GM11168 (cell line): ENCODE measurements around the gene SUMO2.
"Not testable (repeated sequence)": the region's sequence is repeated elsewhere in the genome, so short reads cannot be mapped to it uniquely, and the experiment has no call there.

ENCODE experiments used
- in situ Hi-C: fragments of 300-500 bp; cut with MboI; formaldehyde crosslinking; loops from one replicate; pipeline ENCODE4 v1.12.0; 2022; ENCODE audit warnings: low sequenced_read_pairs; ENCODE audit not compliant: unreplicated experiment

The SUMO2 gene

GRCh38 chr17:75151930-75152329 is 30.8 kb downstream of the SUMO2 start:
- in situ Hi-C loops = no loop called here

DNA sequence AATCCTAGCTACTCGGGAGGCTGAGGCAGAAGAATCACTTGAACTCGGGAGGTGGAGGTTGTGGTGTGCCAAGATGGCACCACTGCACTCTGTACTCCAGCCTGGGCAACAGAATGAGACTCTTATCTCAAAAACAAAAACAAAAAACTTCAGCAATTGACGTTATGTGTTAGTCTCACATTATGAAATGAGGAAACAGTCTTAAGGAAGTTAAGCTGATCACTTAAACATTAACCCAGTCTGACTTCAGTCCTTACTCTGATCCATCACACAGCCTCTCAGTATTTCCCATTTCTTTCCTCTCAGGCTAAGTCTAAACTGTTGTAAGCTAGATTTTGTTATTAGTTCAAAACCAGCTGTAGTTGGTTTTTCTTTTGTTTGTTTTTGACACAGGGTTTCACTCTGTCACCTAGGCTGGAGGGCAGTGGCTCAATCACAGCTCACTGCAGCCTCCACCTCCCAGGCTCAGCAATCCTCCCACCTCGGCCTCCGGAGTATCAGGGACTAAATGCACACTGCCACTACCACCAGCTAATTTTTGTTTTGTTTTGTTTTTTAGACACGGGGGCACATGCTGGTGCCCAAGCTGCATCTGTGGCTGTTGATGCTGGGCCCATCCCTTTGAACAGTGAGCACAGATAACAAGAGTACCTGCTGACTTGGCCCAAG is 34.7 kb downstream of the SUMO2 start:
- in situ Hi-C loops = no loop called here

DNA sequence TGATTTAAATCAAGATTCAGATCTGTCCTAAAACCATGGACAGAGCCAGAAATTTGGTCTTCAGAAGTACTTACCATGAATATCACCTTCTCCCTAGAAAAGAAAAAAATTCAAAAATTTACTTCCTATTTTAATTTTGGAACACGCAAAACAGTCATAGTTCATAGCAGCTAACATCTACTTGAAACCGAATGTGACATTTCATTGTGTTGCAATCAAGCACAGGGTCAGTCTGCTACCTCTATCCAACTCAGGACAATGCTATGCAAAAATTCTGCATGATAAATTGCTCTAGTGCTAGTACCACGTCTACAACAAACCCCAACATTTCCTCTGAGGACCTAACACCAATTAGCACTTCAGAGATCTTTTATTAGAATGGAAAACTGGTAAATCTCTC is 36.2 kb downstream of the SUMO2 start:
- in situ Hi-C loops = no loop called here

- in situ Hi-C loops = no loop called here
Measured at GRCh38 chr17:75144816-75145512, 37.8 kb downstream of the SUMO2 start.

DNA sequence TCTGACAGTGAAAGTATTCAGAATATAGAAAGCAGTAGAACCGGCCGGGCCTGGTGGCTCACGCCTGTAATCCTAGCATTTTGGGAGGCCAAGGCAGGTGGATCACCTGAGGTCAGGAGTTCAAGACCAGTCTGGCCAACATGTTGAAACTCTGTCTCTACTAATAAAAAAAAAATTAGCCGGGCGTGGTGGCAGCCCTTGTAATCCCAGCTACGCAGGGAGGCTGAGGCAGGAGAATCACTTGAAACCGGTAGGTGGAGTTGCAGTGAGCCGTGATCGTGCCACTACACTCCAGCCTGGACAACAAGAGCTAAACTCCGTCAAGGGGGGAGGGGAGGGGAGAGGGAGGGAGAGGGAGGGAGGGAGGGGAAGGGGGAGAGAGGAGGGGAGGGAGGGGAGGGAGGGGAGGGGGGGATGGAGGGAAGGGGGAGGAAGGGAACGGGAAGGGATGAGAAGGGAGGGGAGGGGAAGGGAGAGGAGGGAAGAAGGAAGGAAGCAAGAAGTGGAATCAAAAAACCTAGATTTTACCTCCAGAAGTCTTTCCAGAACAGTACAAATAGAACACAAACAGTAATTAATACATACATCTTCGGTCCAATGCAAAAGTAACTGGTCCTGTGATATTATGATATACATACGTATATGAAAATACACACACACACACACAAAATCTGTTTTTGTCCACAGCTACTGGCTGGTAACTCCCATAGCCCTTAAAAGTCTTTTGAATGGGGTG is 40.4 kb downstream of the SUMO2 start:
- in situ Hi-C loops = no loop called here

- in situ Hi-C loops = no loop called here
Measured at GRCh38 chr17:75138519-75138918, 44.2 kb downstream of the SUMO2 start.

DNA sequence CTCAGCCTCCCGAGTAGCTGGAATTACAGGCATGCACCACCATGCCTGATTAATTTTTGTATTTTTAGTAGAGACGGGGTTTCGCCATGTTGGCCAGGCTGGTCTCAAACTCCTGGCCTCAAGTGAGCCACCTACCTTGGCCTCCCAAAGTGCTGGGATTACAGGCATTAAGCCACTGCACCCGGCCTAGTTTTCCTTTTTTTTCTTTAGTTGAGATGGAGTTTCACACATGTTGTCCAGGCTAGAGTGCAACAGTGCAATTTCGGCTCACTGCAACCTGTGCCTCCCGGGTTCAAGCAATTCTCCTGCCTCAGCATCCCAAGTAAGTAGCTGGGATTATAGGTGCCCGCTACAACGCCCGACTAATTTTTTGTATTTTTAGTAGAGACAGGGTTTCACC is 45.0 kb downstream of the SUMO2 start:
- in situ Hi-C loops = not testable (repeated sequence)

- in situ Hi-C loops = no loop called here
Measured at GRCh38 chr17:75135946-75136345, 46.8 kb downstream of the SUMO2 start.

- in situ Hi-C loops = no loop called here
Measured at GRCh38 chr17:75135452-75135851, 47.3 kb downstream of the SUMO2 start.

DNA sequence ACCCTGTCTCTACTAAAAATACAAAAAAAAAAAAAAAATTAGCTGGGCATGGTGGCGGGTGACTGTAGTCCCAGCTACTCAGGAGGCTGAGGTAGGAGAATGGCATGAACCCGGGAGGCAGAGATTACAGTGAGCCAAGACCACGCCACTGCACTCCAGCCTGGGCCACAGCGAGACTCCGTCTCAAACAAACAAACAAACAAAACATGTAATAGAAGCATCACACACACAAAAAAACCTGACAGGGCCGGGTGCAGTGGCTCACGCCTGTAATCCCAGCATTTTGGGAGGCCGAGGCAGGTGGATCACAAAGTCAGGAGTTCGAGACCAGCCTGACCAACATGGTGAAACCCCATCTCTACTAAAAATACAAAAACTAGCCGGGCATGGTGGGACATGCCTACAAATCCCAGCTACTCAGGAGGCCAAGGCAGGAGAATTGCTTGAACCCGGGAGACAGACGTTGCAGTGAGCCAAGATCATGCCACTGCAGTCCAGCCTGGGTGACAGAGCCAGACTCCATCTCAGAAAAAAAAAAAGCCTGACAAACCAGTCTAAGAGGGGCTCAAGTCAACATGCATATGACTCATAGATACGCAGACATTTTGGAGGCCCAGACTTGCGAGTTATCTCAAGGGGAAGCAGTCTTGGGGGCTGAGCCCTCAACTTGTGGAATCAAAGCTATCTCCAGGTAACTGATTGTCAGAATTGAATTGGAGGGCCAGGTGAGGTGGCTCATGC is 49.0 kb downstream of the SUMO2 start:
- in situ Hi-C loops = not testable (repeated sequence)

DNA sequence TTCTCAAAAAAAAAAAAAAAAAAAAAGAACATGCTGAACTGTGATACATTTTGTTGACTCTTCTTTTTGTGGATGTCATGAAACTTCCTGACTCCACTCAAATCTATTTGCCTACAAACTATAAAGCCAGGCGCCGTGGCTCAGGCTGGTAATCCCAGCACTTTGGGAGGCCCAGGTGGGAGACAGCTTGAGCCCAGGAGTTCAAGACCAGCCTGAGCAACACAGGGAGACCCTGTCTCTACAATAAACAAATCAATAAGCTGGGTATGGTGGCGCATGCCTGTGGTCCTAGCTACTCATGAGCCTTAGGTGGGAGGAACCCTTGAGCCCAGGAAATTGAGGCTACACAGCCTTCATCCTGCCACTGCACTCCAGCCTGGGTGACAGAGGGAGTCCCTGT is 49.8 kb downstream of the SUMO2 start:
- in situ Hi-C loops = no loop called here

GRCh38 chr17:75132018-75133000 is 50.5 kb downstream of the SUMO2 start:
- in situ Hi-C loops = not testable (repeated sequence)

DNA sequence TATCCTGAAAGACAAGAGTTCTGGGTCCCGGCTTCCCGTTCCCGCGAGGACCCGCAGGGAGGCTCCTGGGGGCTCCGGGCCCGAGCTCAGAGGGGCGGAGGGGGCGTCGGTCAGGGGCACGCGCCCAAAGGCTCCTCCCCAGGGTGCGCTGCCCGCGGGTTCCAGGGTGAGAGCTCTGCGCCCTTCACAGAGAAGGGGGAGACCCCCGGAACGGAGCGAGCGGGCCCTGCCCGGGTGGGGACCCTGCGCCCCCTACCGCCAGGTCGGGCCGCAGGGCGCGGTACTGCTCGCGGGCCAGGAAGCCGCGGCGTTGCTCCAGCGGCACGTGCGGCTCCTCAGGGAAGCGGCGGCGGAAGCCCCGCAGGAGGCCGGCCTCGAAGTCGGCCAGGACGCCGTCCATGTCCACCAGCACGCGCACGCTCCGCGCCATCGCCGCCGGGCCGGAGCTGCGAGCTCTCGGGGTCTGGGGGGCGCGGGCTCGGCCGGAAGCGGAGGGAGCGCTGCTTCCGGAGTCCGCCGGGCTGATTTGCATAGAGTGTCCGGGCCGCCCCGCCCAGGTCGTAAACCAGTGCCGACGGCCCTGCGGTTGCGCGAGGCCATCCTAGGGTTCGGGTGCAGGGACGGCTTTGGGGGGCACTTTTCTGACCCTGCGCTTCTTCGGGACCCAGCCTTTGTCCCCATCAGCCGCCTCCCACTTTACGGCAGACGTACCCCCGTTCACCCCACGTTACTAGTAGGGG is 51.3 kb downstream of the SUMO2 start, which contains the start of gene NT5C:
Gene NT5C (minus strand): TSS at position 465 of the 740 bp plus-strand sequence. CDS start 35 bp downstream, at position 430.
- in situ Hi-C loops = no loop called here

DNA sequence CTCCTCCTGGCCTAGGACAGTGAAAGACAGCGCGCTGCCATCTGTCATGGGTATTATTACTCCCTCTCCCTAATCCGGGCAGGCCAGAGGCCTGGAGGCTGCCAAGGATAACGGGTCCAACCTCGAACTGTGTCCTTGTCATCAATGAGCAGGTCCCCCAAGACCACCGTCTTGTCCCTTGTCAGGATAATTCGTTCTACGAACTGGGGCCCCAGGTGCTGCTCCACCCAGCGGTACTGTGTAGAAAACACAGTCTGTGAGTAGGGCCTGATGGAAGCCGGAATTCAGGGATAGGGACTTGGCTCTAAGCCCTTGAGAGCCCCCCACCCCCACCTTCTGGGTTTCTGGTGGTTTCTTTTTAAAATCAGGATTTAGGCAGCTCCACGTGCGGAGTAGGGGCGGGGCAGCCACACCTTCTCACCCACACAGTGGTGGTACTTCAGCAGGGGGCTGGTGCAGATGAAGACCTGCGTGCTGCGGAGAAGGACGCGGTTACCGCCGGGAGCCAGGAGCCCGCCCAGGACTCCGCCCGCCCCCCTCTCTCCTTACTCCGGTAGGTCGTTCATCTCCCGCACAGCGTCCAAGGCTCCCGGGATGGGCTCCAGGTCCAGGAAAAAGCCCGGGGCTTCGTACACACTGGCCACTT is 52.0 kb downstream of the SUMO2 start:
- in situ Hi-C loops = no loop called here

DNA sequence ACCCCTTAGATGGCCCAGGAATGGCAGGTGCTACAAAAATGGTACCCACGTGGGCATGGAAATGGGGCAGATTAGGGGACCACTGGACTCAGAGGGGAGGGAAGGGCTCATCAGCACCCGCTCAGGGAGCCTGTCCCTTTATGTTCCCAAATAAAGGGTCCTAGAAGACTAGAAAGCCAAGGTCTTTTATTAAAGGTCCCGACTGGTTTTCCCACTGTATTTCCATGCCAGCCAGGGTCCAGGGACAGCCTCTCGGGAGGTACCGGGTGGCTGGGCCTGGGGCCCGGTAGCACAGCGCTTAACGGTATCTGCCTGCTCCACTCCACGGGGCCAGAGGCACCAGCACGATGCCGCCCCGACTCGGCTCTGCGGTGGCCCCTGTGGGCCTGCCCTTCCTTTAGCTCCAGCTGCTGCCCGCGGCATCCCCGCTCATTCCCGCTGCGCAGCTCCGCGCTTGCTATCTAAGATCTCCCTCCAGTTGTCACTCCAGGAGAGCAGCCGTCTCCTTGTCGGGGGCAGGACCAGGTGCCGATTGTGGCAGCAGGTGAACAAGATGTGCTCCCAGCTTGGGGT is 52.6 kb downstream of the SUMO2 start:
- in situ Hi-C loops = no loop called here

- in situ Hi-C loops = no loop called here
Measured at GRCh38 chr17:75129576-75129975, 53.2 kb downstream of the SUMO2 start.

DNA sequence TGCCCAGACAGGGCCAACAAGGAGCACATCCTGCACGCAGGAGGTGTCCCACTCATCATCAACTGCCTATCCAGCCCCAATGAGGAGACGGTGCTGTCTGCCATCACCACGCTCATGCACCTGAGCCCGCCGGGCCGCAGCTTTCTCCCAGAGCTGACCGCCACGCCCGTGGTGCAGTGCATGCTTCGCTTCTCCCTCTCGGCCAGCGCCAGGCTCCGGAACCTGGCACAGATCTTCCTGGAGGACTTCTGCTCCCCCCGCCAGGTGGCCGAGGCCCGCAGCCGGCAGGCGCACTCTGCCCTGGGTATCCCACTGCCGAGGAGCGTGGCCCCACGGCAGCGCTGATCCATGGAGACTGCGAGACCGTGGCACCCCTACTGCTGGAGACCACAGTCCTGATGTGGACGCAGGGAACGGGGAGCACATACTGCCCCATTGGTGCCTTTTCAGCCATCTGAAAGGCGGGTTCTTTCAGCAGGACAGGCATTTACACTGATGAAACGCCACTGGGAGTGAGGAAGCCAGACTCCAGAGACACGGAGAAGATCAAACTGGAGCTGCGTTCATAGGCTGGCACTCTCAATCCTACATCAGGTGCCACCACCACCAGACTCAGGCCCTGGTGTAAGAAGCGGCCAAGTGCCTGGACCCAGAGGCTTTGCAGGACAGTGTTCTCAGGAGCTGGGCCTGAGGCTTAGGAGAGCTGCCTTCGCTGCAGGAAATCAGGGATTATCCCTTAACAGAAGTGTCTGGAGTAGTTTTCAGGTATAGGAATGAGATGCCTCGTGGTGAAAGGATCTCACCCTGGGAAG is 53.9 kb downstream of the SUMO2 start:
- in situ Hi-C loops = no loop called here
